Endothelial cell of umbilical vein (primary cell): Measurements from ENCODE around the gene MAP6. TPM values are rescaled to one million over a fixed set of nuclear protein-coding genes. Genes with fewer than 3 reads are reported as not detected.

Experiments used
- BruUV-seq: library from RNA; stranded (reverse); fragments of 400-500 nt; replicated peaks from 2 replicates; lab custom pipeline; 2021; lab: Mats Ljungman, UMichigan
- CTCF ChIA-PET: fragments of 300-600, 350-600 bp; sonication (Branson Sonifier 250); formaldehyde crosslinking; loops from one replicate; lab custom pipeline; 2021; ENCODE audit warnings: antibody characterized with exemption, inconsistent platforms; lab: Charles Lee
- POLR2A ChIA-PET: fragments of 300-600, 350-600 bp; sonication (Branson Sonifier 250); formaldehyde crosslinking; loops from one replicate; lab custom pipeline; 2021; ENCODE audit warnings: antibody characterized with exemption, inconsistent platforms; lab: Charles Lee
- DNase-seq: peaks from one replicate; pipeline ENCODE4 v3.0.0-alpha.2; 2011; ENCODE audit warnings: low read depth, low spot score
- FAIRE-seq: peaks from 2 replicates; lab custom pipeline; 2011; peaks lifted over from hg19 to GRCh38; lab: Jason Lieb, UNC
- H2AFZ ChIP-seq: 2 replicates; pipeline ENCODE4 v1.6.0; 2012; ENCODE audit warnings: low read depth, low read length, control low read depth, inconsistent platforms
- H3K27ac ChIP-seq: 2 replicates; pipeline ENCODE4 v1.5.1; 2011; ENCODE audit warnings: low read depth, mild to moderate bottlenecking, control low read depth, low read length, moderate library complexity; ENCODE audit not compliant: insufficient read depth
- H3K27me3 ChIP-seq, 2 experiments: 2 replicates each; pipeline versions ENCODE4 v1.6.0 to v1.6.1; 2011; ENCODE audit warnings: low read length in 2 of 2, mixed read lengths in 1 of 2; ENCODE audit not compliant: control insufficient read depth in 2 of 2, insufficient read depth in 2 of 2
- H3K36me3 ChIP-seq, 2 experiments: 2 replicates in 1 of 2; 3 replicates in 1 of 2; pipeline ENCODE4 v1.5.1; 2011; ENCODE audit warnings: low read length in 2 of 2, mild to moderate bottlenecking in 1 of 2, moderate library complexity in 1 of 2; ENCODE audit not compliant: control insufficient read depth in 2 of 2, insufficient read depth in 2 of 2; ENCODE audit errors: extremely low read depth in 1 of 2
- H3K4me1 ChIP-seq: 3 replicates; pipeline ENCODE4 v1.5.1; 2011; ENCODE audit warnings: mild to moderate bottlenecking, low read length; ENCODE audit not compliant: control insufficient read depth, insufficient read depth; ENCODE audit errors: extremely low read depth
- H3K4me2 ChIP-seq: 2 replicates; pipeline ENCODE4 v1.6.1; 2011; ENCODE audit warnings: low read length, control low read depth, mixed read lengths; ENCODE audit not compliant: insufficient read depth
- H3K4me3 ChIP-seq, 3 experiments: fragments of 200-600 bp in 1 of 3; sonication (generic), shearing (Covaris generic) in 1 of 3; replicated peaks in 1 of 3; 2 replicates each; pipeline ENCODE4 v1.5.1; 2011 to 2016; ENCODE audit warnings: control low read depth in 3 of 3, low read length in 3 of 3, mild to moderate bottlenecking in 2 of 3, inconsistent platforms in 1 of 3, low read depth in 1 of 3, moderate library complexity in 1 of 3; ENCODE audit not compliant: insufficient read depth in 1 of 3
- H3K79me2 ChIP-seq: 2 replicates; pipeline ENCODE4 v1.6.0; 2012; ENCODE audit warnings: low read length, inconsistent platforms; ENCODE audit not compliant: control insufficient read depth, insufficient read depth
- H3K9ac ChIP-seq: replicated peaks from 2 replicates; pipeline ENCODE3; 2011; ENCODE audit warnings: low read length, control low read depth; ENCODE audit not compliant: insufficient read depth; ENCODE audit errors: extremely low read depth
- H3K9me1 ChIP-seq: replicated peaks from 3 replicates; pipeline ENCODE4 v1.6.0; 2011; ENCODE audit warnings: mild to moderate bottlenecking, low read length; ENCODE audit not compliant: control insufficient read depth, insufficient read depth; ENCODE audit errors: extremely low read depth
- H3K9me3 ChIP-seq: replicated peaks from 2 replicates; pipeline ENCODE4 v1.5.1; 2012; ENCODE audit warnings: low read length, inconsistent platforms; ENCODE audit not compliant: control insufficient read depth, insufficient read depth
- H4K20me1 ChIP-seq: replicated peaks from 2 replicates; pipeline ENCODE3; 2011; ENCODE audit warnings: mild to moderate bottlenecking, low read length; ENCODE audit not compliant: control insufficient read depth, insufficient read depth; ENCODE audit errors: extremely low read depth
- EZH2 ChIP-seq: IDR thresholded peaks from 2 replicates; pipeline ENCODE4 v1.6.1; 2012; ENCODE audit warnings: borderline replicate concordance, low read depth, mild to moderate bottlenecking, moderate library complexity, low read length, inconsistent platforms; ENCODE audit not compliant: severe bottlenecking
- FOS ChIP-seq: IDR thresholded peaks from 2 replicates; pipeline ENCODE4 v1.6.1; 2011; ENCODE audit warnings: mild to moderate bottlenecking, low read length, moderate library complexity, borderline replicate concordance; ENCODE audit not compliant: insufficient read depth
- GATA2 ChIP-seq: IDR thresholded peaks from 2 replicates; pipeline ENCODE4 v1.7.0; 2011; ENCODE audit warnings: low read depth, mild to moderate bottlenecking, moderate library complexity, mixed read lengths, low read length; ENCODE audit not compliant: insufficient read length, insufficient read depth
- JUN ChIP-seq: IDR thresholded peaks from 2 replicates; pipeline ENCODE4 v1.6.1; 2011; ENCODE audit warnings: borderline replicate concordance, low read depth; ENCODE audit not compliant: insufficient read length, insufficient read depth
- MYC ChIP-seq: IDR thresholded peaks from one replicate; pipeline ENCODE4 v1.6.1; 2011; ENCODE audit warnings: mild to moderate bottlenecking, low read depth, low read length
- POLR2A ChIP-seq: IDR thresholded peaks from 2 replicates; pipeline ENCODE4 v1.6.1; 2012; ENCODE audit warnings: low read depth, mild to moderate bottlenecking, control low read depth, low read length
- POLR2AphosphoS5 ChIP-seq: IDR thresholded peaks from 2 replicates; pipeline ENCODE4 v1.6.1; 2012; ENCODE audit warnings: low read depth, mild to moderate bottlenecking, control low read depth, low read length, moderate library complexity; ENCODE audit not compliant: insufficient read depth
- dilution Hi-C: fragments of 300-500 bp; cut with MboI; formaldehyde crosslinking; loops from one replicate; pipeline ENCODE4 v1.15.0; 2019; ENCODE audit warnings: low sequenced_read_pairs; ENCODE audit not compliant: extremely low pct_ligation_motif_present
- intact Hi-C: fragments of 100-400 bp; cut with micrococcal nuclease; formaldehyde crosslinking; loops from one replicate; pipeline ENCODE4 v1.10.0; 2022
- polyA plus RNA-seq, 4 experiments: library from polyadenylated mRNA; depleted of rRNA in 3 of 4; stranded (reverse) in 3 of 4; unstranded in 1 of 4; fragments of >200 nt; gene quantifications; 2 replicates each; pipeline versions ENCODE4 v1.2.1 to v1.2.3, GENCODE V29; 2011 to 2012; ENCODE audit warnings: missing spikeins in 1 of 4
- total RNA-seq: library from RNA; stranded (reverse); gene quantifications from 2 replicates; pipeline ENCODE4 v1.2.3, GENCODE V29; 2021
- TF ChIP-seq, protein P1 (sequence below), 2 donors: IDR thresholded peaks; 1 replicate in 1 of 2; 2 replicates in 1 of 2; pipeline ENCODE4 v1.5.1; 2011; ENCODE audit warnings: low read length in 2 of 2, mild to moderate bottlenecking in 2 of 2, moderate library complexity in 2 of 2, control low read depth in 1 of 2, inconsistent platforms in 1 of 2, low read depth in 1 of 2; ENCODE audit not compliant: insufficient read depth in 1 of 2; ENCODE audit errors: extremely low read depth in 1 of 2
- TF ChIP-seq, protein P2 (sequence below): IDR thresholded peaks from 2 replicates; pipeline ENCODE4 v1.6.1; 2011; ENCODE audit not compliant: insufficient read depth, insufficient read length

Gene MAP6
- total and polyA plus RNA-seq, 2 donors (not counting 3 experiments of a cell fraction or from before 2014, with no cell fraction given): 0.12 TPM; not detected in 1

DNA sequence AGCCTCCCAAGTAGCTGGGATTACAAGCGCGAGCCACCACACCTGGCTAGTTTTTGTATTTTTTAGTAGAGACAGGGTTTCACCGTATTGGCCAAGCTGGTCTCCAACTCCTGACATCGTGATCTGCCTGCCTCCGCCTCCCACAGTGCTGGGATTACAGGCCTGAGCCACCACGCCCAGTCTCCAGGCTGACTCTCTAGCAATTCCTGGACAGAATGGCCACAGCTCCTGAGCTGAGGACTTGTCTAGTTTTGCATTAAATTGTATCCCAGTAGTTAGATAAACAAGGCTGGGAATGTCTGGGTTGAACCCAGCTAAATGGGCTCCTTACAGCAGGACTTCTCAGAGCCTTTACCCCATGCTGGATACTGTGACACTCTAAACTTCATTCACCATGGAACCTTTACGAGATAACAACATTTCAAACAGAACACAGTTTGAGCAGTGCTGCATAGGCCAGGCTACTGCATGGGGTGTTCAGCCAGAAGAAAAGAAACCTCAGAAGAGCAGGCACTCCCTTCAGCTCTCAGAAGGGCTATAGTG is 34.9 kb upstream of the MAP6 start:
- H3K36me3 ChIP-seq: no peaks in the 10 kb centered on the region
- dilution Hi-C loops: no loop called here

More for the DNA sequence above, 34.9 kb upstream of the MAP6 start:
- POLR2A ChIA-PET: no interaction called here
- no peak overlapping the region for H3K27ac ChIP-seq
- H3K27me3 ChIP-seq: peaks cover 3 to 6% of the 10 kb centered on the region in 2 experiments
- no peak overlapping the region for H2AFZ ChIP-seq
- no peak overlapping the region for H3K9ac ChIP-seq
- no peak for DNase-seq
- FAIRE-seq: no peak
- CTCF ChIA-PET: interaction anchor here (1.0 kb wide), 1 partner anchor 448 kb away, joined by 3 read pairs; no protein-coding TSS in a partner anchor
- no peaks in the 10 kb centered on the region for H3K4me1 ChIP-seq
- intact Hi-C loops: no loop called here
- H3K9me1 ChIP-seq: no peaks in the 10 kb centered on the region
- no TSS peak for BruUV-seq
- no peaks in the 10 kb centered on the region for H4K20me1 ChIP-seq
- H3K4me3 ChIP-seq: no peak overlapping the region
- no peaks in the 10 kb centered on the region for H3K79me2 ChIP-seq
- H3K4me2 ChIP-seq: no peak overlapping the region
- H3K9me3 ChIP-seq: no peaks in the 10 kb centered on the region
- TF ChIP-seq POLR2A (no peak), JUN (no peak), MYC (no peak), EZH2 (no peak), FOS (no peak), POLR2AphosphoS5 (no peak), GATA2 (no peak)
- TF ChIP-seq, protein P1, sequence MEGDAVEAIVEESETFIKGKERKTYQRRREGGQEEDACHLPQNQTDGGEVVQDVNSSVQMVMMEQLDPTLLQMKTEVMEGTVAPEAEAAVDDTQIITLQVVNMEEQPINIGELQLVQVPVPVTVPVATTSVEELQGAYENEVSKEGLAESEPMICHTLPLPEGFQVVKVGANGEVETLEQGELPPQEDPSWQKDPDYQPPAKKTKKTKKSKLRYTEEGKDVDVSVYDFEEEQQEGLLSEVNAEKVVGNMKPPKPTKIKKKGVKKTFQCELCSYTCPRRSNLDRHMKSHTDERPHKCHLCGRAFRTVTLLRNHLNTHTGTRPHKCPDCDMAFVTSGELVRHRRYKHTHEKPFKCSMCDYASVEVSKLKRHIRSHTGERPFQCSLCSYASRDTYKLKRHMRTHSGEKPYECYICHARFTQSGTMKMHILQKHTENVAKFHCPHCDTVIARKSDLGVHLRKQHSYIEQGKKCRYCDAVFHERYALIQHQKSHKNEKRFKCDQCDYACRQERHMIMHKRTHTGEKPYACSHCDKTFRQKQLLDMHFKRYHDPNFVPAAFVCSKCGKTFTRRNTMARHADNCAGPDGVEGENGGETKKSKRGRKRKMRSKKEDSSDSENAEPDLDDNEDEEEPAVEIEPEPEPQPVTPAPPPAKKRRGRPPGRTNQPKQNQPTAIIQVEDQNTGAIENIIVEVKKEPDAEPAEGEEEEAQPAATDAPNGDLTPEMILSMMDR (IDR thresholded peaks at IDR 0.05; ENCODE audit: extremely low read depth in 1 of 2, insufficient read depth in 1 of 2, low read depth in 1 of 2, low read length in 2 of 2): no peak
- TF ChIP-seq, protein P2, sequence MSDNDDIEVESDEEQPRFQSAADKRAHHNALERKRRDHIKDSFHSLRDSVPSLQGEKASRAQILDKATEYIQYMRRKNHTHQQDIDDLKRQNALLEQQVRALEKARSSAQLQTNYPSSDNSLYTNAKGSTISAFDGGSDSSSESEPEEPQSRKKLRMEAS: no peak
